H1 (cell line): ENCODE data around the gene OS9. TPM values are rescaled to one million over a fixed set of nuclear protein-coding genes. Genes with fewer than 3 reads are reported as not detected.
A peak's percentile ranks its signal among the peaks of the same experiment; 100 is the strongest.

Source experiments
- ASH2L ChIP-seq: fragments of 200-600, 300-600 bp; sonication (generic); IDR thresholded peaks from one replicate; pipeline ENCODE4 v1.7.1; 2017; ENCODE audit warnings: low read length
- BRCA1 ChIP-seq: IDR thresholded peaks from 2 replicates; pipeline ENCODE4 v1.6.1; 2012; ENCODE audit warnings: low read depth, low read length, improper control_type of control experiment
- CBX5 ChIP-seq: fragments of 300-800, 300-1000 bp; sonication (generic); IDR thresholded peaks from 2 replicates; pipeline ENCODE4 v1.7.1; 2016; ENCODE audit warnings: antibody characterized with exemption, low read length, low read depth
- CHD2 ChIP-seq: IDR thresholded peaks from 2 replicates; pipeline ENCODE4 v1.6.1; 2012; ENCODE audit warnings: low read length, improper control_type of control experiment
- CTBP2 ChIP-seq: IDR thresholded peaks from 2 replicates; pipeline ENCODE4 v1.7.0; 2011; ENCODE audit warnings: borderline replicate concordance, mild to moderate bottlenecking, moderate library complexity, mixed read lengths, low read length; ENCODE audit not compliant: insufficient read depth, insufficient read length
- CTCF ChIP-seq, 3 experiments: IDR thresholded peaks; 1 replicate in 2 of 3; 2 replicates in 1 of 3; pipeline versions ENCODE4 v1.5.1 to v1.6.1; 2011; ENCODE audit warnings: low read length in 3 of 3, mild to moderate bottlenecking in 3 of 3, inconsistent platforms in 2 of 3, low read depth in 1 of 3, moderate library complexity in 1 of 3; ENCODE audit not compliant: insufficient read depth in 1 of 3; ENCODE audit errors: control extremely low read depth in 1 of 3
- EP300 ChIP-seq, 2 experiments: IDR thresholded peaks; 1 replicate in 1 of 2; 2 replicates in 1 of 2; pipeline ENCODE4 v1.6.1; 2011 to 2012; ENCODE audit warnings: low read depth in 2 of 2, low read length in 2 of 2, mild to moderate bottlenecking in 2 of 2, borderline replicate concordance in 1 of 2, inconsistent platforms in 1 of 2, moderate library complexity in 1 of 2
- EZH2 ChIP-seq: fragments of 200-600 bp; sonication (generic); IDR thresholded peaks from 2 replicates; pipeline ENCODE4 v1.7.1; 2012; ENCODE audit warnings: low read depth, mild to moderate bottlenecking, moderate library complexity, low read length, inconsistent platforms; ENCODE audit not compliant: severe bottlenecking
- GABPA ChIP-seq: IDR thresholded peaks from 2 replicates; pipeline ENCODE4 v1.6.1; 2011; ENCODE audit warnings: mild to moderate bottlenecking, low read length, moderate library complexity, borderline replicate concordance; ENCODE audit not compliant: insufficient read depth
- GTF2F1 ChIP-seq: IDR thresholded peaks from 2 replicates; pipeline ENCODE4 v1.6.1; 2012; ENCODE audit warnings: low read depth, low read length, improper control_type of control experiment, borderline replicate concordance
- HDAC2 ChIP-seq, 2 experiments: fragments of 300-600 bp in 1 of 2; sonication (generic) in 1 of 2; IDR thresholded peaks; 2 replicates each; pipeline ENCODE4 v1.6.1; 2011 to 2012; ENCODE audit warnings: low read depth in 2 of 2, low read length in 2 of 2, mild to moderate bottlenecking in 2 of 2, moderate library complexity in 2 of 2, borderline replicate concordance in 1 of 2, inconsistent platforms in 1 of 2
- KDM4A ChIP-seq: IDR thresholded peaks from one replicate; pipeline ENCODE4 v1.7.1; 2012; ENCODE audit warnings: low read depth, mild to moderate bottlenecking, moderate library complexity, low read length, inconsistent platforms; ENCODE audit not compliant: severe bottlenecking
- POLR2AphosphoS5 ChIP-seq: IDR thresholded peaks from 2 replicates; pipeline ENCODE4 v1.6.1; 2011; ENCODE audit warnings: low read depth, low read length
- RAD21 ChIP-seq, 2 experiments: IDR thresholded peaks in 1 of 2; conservative IDR thresholded peaks in 1 of 2; 2 replicates each; pipeline ENCODE4 v1.6.1; 2011; ENCODE audit warnings: low read depth in 2 of 2, low read length in 2 of 2, improper control_type of control experiment in 1 of 2, inconsistent platforms in 1 of 2, mild to moderate bottlenecking in 1 of 2, moderate library complexity in 1 of 2
- SP2 ChIP-seq: IDR thresholded peaks from 2 replicates; pipeline ENCODE4 v1.6.1; 2012; ENCODE audit warnings: mild to moderate bottlenecking, low read length, inconsistent platforms
- SP4 ChIP-seq: IDR thresholded peaks from 2 replicates; pipeline ENCODE4 v1.6.1; 2012; ENCODE audit warnings: low read length, inconsistent platforms
- SUZ12 ChIP-seq: fragments of 200-600 bp; sonication (generic); IDR thresholded peaks from 2 replicates; pipeline ENCODE4 v1.6.1; 2012; ENCODE audit warnings: mild to moderate bottlenecking, inconsistent platforms, low read length, moderate library complexity, mixed read lengths
- TBP ChIP-seq: IDR thresholded peaks from 2 replicates; pipeline ENCODE4 v1.6.1; 2011; ENCODE audit warnings: low read depth, low read length, improper control_type of control experiment
- TCF12 ChIP-seq: IDR thresholded peaks from 2 replicates; pipeline ENCODE4 v1.6.1; 2011; ENCODE audit warnings: low read depth, mild to moderate bottlenecking, low read length
- ZNF274 ChIP-seq: IDR thresholded peaks from 2 replicates; pipeline ENCODE4 v1.7.0; 2012; ENCODE audit warnings: low read length, borderline replicate concordance; ENCODE audit errors: extremely low read depth
- polyA plus RNA-seq, 7 experiments: library from polyadenylated mRNA; depleted of rRNA in 3 of 7; stranded (reverse) in 5 of 7; unstranded in 2 of 7; fragments of >200 nt in 5 of 7; fragments of 200-250 nt in 2 of 7; gene quantifications; 1 replicate in 5 of 7; 2 replicates in 1 of 7; 4 replicates in 1 of 7; pipeline versions ENCODE4 v1.2.1 to v1.2.3, GENCODE V29; 2011 to 2013; ENCODE audit warnings: missing spikeins in 2 of 7, mixed read lengths in 2 of 7
- total RNA-seq: library from RNA; stranded (reverse); fragmentation: NEBNext Ultra II Directional; extraction: Animal tissue kit (Norgen Biotek cat#: 25700); gene quantifications from 2 replicates; pipeline ENCODE4 v1.2.1, GENCODE V29; 2021

OS9 gene
- total and polyA plus RNA-seq, 2 of the 8 experiments (the other 6 are each of a cell fraction or from before 2014, with no cell fraction given): 71.0 to 108 TPM

- no peak for TF ChIP-seq TCF12
- peak; percentile 97 for TF ChIP-seq SP4
- TF ChIP-seq TBP: peak; percentile 66; the same call in 1 of the 2 replicates
- peak; percentile 56 for TF ChIP-seq CTBP2
- TF ChIP-seq ASH2L: no peak
- TF ChIP-seq EZH2: no peak
- no peak; the same call in 1 of the 2 replicates for TF ChIP-seq BRCA1
- peak; percentile 66; the same call in 1 of the 2 replicates for TF ChIP-seq GTF2F1
- no peak for TF ChIP-seq RAD21 (IDR thresholded peaks at IDR 0.05 in 1 of 2, conservative IDR thresholded peaks at IDR 0.05 in 1 of 2; ENCODE audit: low read depth in 2 of 2, low read length in 2 of 2)
- peak in 1 of 2 experiments; percentile 76; a peak in 1 of 3 replicates for TF ChIP-seq EP300 (IDR thresholded peaks at IDR 0.05; ENCODE audit: borderline replicate concordance in 1 of 2, low read depth in 2 of 2, low read length in 2 of 2)
- no peak for TF ChIP-seq CBX5
- no peak for TF ChIP-seq CTCF (IDR thresholded peaks at IDR 0.05; ENCODE audit: control extremely low read depth in 1 of 3, insufficient read depth in 1 of 3, low read depth in 1 of 3, low read length in 3 of 3)
- peak; percentile 37; the same call in 1 of the 2 replicates for TF ChIP-seq SP2
- TF ChIP-seq GABPA: no peak
- no peak for TF ChIP-seq ZNF274
- TF ChIP-seq HDAC2 (IDR thresholded peaks at IDR 0.05; ENCODE audit: borderline replicate concordance in 1 of 2, low read depth in 2 of 2, low read length in 2 of 2): peak in 1 of 2 experiments; percentile 70; a peak in 1 of 4 replicates
- no peak for TF ChIP-seq POLR2AphosphoS5
- peak; percentile 43; the same call in 1 of the 2 replicates for TF ChIP-seq CHD2
- TF ChIP-seq SUZ12: no peak
- peak; percentile 10 for TF ChIP-seq KDM4A
Measured at GRCh38 chr12:57751788-57752667, 58.1 kb downstream of the OS9 start, which contains the start of gene CDK4 (continued).
